ENCODE measurements around the gene PSMD14.

PSMD14 gene

DNA sequence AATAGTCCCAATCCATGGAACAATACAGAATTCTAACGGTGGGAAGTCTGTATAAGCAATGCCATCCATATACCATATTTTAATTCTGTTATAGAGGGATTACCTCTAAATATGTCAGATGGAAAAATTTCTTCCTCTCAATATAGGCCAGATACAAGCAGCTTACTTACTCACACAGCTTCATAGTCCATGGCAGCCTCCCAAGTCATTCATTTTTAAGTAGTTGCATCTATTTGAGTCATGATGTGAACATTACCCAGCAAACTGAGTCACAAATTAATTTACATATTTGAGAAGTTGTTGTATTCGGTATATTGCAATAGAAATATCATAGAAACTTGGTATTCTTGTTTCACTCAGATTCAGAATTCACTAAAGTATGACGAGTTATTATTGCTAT is 128.2 kb downstream of the PSMD14 start:
- H3K4me3 ChIP-seq (ENCODE audit: low read length) = no peak overlapping the region

DNA sequence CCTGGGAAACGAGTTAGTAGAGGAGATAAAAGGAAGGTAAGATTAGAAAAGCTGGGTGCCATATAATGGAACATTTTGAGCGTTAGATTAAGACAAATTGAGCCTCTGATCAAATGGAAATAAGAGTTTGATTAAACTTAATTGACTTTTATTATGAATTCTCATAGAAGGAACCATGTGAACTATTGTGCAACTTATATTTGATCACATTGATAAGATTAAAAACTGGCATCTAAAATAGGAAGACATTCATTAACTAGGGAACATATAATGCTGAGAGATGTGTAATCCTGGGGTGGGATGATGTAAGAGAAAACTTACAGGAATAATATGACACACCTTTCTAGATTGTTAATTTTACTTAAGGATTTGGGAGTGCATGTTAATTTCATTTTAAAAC is 130.4 kb downstream of the PSMD14 start:
- Histone ChIP-seq H3K36me3 (ENCODE audit: control insufficient read depth, low read depth, low read length) (no peaks in the 10 kb centered on the region), H3K9ac (ENCODE audit: low read length) (no peak overlapping the region), H3K4me3 (ENCODE audit: low read length) (no peak overlapping the region), H3K9me3 (ENCODE audit: control insufficient read depth, low read depth, low read length) (no peaks in the 10 kb centered on the region), H3K4me1 (ENCODE audit: control insufficient read depth, low read depth, low read length) (no peaks in the 10 kb centered on the region), H3K27me3 (ENCODE audit: control insufficient read depth, insufficient read depth, low read length) (no peaks in the 10 kb centered on the region), H3K27ac (ENCODE audit: low read length) (no peak overlapping the region)

More for the DNA sequence above, 128.2 kb downstream of the PSMD14 start:
- Histone ChIP-seq H3K9ac (ENCODE audit: low read length) (no peak overlapping the region), H3K27ac (ENCODE audit: low read length) (no peak overlapping the region), H3K9me3 (ENCODE audit: control insufficient read depth, low read depth, low read length) (no peaks in the 10 kb centered on the region), H3K36me3 (ENCODE audit: control insufficient read depth, low read depth, low read length) (no peaks in the 10 kb centered on the region), H3K27me3 (ENCODE audit: control insufficient read depth, insufficient read depth, low read length) (peaks cover 8% of the 10 kb centered on the region), H3K4me1 (ENCODE audit: control insufficient read depth, low read depth, low read length) (no peaks in the 10 kb centered on the region)

DNA sequence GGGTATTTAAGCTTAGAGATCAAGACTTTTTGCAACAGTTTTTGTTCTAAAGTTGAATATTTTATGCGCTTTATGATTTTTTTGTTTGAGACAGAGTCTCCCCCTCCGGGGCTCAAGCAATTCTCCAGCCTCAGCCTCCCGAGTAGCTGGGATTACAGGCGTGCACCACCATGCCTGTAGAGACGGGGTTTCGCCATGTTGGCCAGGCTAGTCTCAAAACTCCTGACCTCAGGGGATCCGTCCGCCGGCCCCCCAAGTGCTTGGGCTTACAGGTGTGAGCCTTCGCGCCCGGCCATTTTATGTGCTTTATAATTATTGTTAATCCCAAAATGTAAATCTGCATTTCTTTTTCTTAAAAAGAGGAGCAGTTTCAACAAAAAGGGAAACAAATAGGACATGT is 136.9 kb downstream of the PSMD14 start:
- no peak overlapping the region for H3K27ac ChIP-seq (ENCODE audit: low read length)
- no peaks in the 10 kb centered on the region for H3K4me1 ChIP-seq (ENCODE audit: control insufficient read depth, low read depth, low read length)
- H3K36me3 ChIP-seq (ENCODE audit: control insufficient read depth, low read depth, low read length) = no peaks in the 10 kb centered on the region
- no peak overlapping the region for H3K4me3 ChIP-seq (ENCODE audit: low read length)
- H3K27me3 ChIP-seq (ENCODE audit: control insufficient read depth, insufficient read depth, low read length) = no peaks in the 10 kb centered on the region
- H3K9ac ChIP-seq (ENCODE audit: low read length) = no peak overlapping the region
- H3K9me3 ChIP-seq (ENCODE audit: control insufficient read depth, low read depth, low read length) = no peaks in the 10 kb centered on the region

DNA sequence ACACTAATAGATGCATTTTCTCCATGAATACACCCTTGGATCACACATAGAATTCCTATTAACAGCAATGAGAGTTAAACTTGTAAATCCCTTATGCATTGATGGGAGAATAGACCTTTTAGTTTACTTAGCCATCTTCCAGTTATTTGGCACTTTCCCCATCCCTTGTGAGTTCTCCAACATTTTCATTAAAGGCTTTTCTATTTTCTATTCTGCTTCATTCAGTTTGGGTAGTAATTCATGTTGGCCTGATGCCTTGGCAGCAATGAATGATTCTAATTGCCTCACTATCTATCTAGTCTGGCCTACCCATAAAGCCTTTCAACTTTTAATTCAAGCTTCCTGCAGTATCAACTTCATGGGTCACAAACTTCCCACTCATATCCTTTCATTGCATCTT is 140.2 kb downstream of the PSMD14 start:
- H3K36me3 ChIP-seq (ENCODE audit: control insufficient read depth, low read depth, low read length) = no peaks in the 10 kb centered on the region
- no peak overlapping the region for H3K27ac ChIP-seq (ENCODE audit: low read length)
- H3K4me3 ChIP-seq (ENCODE audit: low read length) = no peak overlapping the region
- H3K9ac ChIP-seq (ENCODE audit: low read length) = no peak overlapping the region
- no peaks in the 10 kb centered on the region for H3K27me3 ChIP-seq (ENCODE audit: control insufficient read depth, insufficient read depth, low read length)
- no peaks in the 10 kb centered on the region for H3K9me3 ChIP-seq (ENCODE audit: control insufficient read depth, low read depth, low read length)
- no peaks in the 10 kb centered on the region for H3K4me1 ChIP-seq (ENCODE audit: control insufficient read depth, low read depth, low read length)
